ENCODE results near the gene EMILIN3.
A peak's percentile ranks its signal among the peaks of the same experiment; 100 is the strongest.

Gene EMILIN3

DNA sequence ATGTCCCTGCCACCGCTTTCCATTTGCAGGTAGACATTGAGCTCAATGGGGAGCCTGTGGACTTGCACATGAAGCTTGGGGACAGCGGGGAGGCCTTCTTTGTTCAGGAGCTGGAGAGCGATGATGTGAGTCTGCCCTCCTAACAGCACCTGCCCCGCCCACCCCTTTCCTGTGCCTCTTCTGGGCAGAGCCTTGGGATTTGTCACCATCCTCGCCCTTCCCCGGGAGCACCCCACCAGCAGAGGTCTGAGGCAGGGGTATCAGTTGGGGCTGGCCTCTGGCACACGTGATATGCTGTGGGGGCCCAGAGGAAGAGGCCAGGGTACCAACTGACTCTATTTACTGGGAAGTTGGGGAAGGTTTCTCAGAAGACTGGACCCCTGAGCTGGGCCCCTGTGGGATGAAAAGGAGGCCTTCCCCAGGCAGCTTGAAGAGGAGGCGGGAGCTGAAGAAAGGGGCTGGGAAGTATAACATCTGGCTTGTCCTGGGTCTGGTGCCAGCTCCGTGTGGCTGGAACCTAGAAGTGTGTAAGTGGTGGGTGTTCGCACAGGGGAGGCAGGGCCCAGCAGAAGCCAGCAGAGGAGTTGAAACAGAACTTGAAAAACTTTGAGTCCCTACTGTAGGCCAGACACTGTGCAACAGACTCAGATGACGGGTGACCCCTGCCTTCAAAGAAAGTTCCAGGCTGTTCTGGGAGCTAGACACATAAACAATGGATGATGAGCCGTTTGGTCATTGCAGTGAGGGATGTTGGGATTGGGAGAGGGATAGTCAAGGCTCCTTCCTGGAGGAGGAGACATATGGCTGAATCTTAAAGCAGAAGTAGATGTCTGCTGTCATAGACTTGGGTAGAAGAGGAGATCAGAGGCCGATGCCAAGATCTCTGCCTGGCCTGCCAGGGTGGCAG lies 18.8 kb downstream of the EMILIN3 start:
- Mint-ChIP-seq H3K27ac (no peak overlapping the region), H3K4me1 (no peaks in the 10 kb centered on the region), H3K27me3 (no peaks in the 10 kb centered on the region), H3K9me3 (no peaks in the 10 kb centered on the region), H3K4me3 (no peak overlapping the region)
- DNase-seq (no peak), ATAC-seq (no peak)

DNA sequence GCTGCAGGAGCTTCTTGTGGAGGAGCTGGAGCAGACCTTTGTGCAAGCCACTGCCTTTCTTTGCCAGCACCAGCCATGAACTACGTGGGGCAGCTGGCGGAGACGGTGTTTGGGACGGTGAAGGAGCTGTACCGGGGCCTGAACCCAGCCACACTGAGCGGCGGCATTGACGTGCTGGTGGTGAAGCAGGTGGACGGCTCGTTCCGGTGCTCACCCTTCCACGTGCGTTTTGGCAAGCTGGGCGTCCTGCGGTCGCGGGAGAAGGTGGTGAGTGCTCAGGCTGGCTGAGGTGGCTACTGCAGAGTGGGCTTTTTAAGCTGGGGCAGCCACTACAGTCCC lies 20.9 kb downstream of the EMILIN3 start:
- H3K27ac Mint-ChIP-seq, result no peak overlapping the region
- DNase-seq (no peak), ATAC-seq (no peak)
- H3K27me3 Mint-ChIP-seq, result no peaks in the 10 kb centered on the region
- H3K9me3 Mint-ChIP-seq, result no peaks in the 10 kb centered on the region
- no peak overlapping the region for H3K4me3 Mint-ChIP-seq
- no peaks in the 10 kb centered on the region for H3K4me1 Mint-ChIP-seq

DNA sequence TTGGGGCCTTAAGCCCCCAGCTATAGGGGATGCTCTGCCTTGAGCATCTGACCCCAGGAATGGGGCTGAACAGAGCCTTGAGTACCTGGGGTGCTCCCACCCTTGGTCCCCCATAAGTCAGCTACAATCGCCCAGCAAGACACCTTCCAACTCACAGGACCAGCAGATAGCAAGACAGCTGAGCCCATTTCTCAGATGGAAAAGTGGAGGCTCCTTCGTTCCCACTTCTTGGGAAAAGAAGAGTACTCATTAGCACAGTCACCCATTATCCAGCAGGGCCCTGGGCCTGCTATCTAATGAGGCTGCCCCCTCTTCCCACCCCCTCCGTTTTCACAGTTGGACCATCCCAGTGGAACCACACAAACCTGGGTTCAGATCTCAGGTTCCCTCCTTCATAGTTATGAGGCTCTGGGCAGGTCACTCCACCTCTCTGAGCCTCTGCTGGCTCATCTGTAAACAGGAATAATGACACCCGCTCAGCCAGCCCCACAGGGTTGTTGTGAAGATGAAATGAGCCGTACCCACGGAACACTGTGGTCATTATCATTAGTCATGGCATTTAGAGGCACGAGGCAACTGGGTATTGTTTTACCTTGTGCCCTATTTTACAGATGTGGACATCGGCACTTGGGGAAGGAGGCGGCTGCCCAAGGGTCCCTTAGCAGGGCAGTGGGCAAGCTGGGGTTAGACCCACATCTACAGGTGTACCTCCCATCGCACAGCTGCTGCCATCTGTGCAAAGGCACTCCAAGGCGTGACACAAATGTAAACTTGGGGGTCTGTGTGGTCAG lies 21.5 kb downstream of the EMILIN3 start:
- Mint-ChIP-seq H3K27me3 (peaks cover under 1% of the 10 kb centered on the region), H3K9me3 (no peaks in the 10 kb centered on the region), H3K4me1 (peaks cover 5% of the 10 kb centered on the region), H3K4me3 (no peak overlapping the region), H3K27ac (no peak overlapping the region)
- DNase-seq, result no peak
- ATAC-seq, result no peak

DNA sequence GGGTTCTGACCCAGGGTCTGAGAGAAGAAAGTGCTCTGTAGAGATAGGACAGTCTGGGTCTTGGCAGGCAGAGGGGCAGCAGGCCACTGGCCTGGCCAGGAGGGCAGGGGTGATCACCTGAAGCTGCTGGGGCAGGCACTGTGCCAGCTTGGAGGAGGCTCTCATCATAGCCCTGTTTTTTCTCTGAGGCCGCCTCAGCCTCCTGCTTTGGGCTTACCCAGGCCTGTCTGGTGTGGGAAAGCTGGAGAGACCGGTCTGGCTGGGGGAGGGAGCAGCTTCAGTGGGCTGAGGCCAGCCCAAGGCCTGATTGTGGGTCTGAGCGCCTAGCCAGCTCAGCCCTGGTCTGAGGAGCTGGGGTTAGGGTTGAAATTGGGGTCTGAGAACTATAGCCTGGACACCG lies 22.1 kb downstream of the EMILIN3 start:
- Mint-ChIP-seq H3K9me3 (no peaks in the 10 kb centered on the region), H3K27me3 (peaks cover 7% of the 10 kb centered on the region), H3K4me3 (no peak overlapping the region), H3K4me1 (peaks cover 11% of the 10 kb centered on the region), H3K27ac (no peak overlapping the region)
- DNase-seq, result no peak
- no peak for ATAC-seq

DNA sequence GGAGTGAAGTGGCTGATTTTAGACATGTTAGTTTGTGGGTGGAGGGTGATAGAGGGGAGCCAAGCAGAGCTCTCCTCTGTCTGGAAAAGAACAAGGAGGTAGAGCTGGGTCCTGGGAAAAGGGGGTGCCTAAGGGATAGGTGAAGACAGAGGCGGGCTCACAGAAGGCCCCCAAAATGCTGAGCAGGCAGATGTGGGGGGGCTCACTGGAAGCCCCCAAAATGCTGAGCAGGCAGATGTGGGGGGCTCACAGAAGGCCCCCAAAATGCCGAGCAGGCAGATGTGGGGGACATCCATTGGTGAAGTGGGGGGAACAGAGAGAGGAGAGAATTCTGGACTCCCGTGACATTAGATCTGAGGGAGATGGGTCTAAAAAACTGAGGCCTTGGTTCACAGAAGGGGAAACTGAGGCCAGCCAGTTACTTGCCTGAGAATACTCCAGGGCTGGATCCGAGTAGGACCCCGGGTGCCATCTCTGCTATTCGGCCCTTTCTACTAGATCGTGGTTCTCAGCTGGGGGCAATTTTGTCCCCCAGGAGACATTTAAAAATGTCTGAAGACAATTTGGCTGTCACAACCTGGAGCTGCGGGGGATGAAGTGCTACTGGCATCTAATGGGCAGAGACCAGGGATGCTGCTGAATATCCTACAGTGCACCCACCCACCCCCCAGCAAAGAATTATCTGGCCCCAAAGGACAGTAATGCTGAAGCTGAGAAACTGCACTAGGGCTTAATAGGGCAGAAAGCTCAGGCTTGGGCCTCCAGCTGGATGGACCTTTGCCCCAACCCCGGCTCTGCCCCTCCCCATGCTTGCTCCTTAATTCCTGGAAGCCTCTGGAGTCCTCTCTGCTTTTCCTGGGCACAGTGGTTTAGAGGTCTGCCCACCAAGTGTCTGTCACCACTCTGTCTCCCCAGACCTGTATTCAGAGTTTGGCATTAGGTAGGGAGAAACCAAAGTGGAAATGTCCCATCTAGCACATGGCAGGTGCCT lies 23.8 kb downstream of the EMILIN3 start:
- peak overlapping the region in 1 of 2 donors; percentile 43 for H3K27ac Mint-ChIP-seq
- ATAC-seq, result no peak
- DNase-seq, result no peak
- H3K27me3 Mint-ChIP-seq, result peaks cover 10% of the 10 kb centered on the region
- peaks cover 13% of the 10 kb centered on the region for H3K4me1 Mint-ChIP-seq
- H3K4me3 Mint-ChIP-seq, result no peak overlapping the region
- H3K9me3 Mint-ChIP-seq, result no peaks in the 10 kb centered on the region

DNA sequence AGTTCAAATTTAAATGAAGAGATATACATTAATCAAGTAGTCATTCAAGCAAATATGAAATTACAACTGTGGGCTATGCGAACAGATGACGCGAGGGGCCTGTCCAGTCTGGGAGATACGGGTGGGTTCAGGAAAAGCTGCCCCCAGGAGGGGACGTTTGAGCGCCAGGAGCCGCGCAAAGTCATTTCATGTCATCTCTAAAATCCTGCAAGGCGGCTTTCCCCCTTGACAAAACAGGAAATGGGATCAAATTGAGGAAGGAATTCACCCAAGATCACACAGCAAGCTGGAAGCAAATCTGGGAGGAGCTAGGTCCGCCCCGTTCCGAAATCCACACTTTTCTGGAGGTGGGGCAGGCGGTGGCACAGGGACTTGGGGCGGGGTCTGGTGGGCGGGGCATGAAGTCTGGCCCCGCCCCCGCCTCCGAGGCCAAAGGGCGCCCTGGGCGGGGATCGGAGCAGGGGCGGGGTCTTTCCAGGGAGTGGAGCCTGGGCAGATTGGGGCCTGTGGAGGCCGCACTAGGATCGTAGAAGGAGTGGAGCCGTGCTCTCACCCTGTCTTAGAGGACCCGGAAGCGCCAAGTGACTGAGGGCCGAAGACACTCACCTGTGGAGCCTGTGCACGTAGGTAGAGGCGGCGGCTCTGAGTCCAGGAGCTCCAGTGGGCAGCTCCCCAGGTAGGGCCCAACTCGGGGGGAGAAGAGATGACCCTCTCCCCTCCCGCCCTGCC lies 26.1 kb downstream of the EMILIN3 start, which contains the start of gene LPIN3:
TSS of gene LPIN3 (plus strand) at position 495 of the 729 bp plus-strand sequence. CDS start 4,983 bp downstream, outside the sequence.
- Mint-ChIP-seq H3K27me3 (peaks cover 21% of the 10 kb centered on the region), H3K9me3 (no peaks in the 10 kb centered on the region), H3K27ac (peak within 1 kb of the TSS; percentile 27 to 38), H3K4me3 (peak within 1 kb of the TSS; percentile 80 to 92), H3K4me1 (peaks cover 13% of the 10 kb centered on the region)
- peak; percentile 33 to 51 for DNase-seq
- ATAC-seq, result peak; percentile 72

DNA sequence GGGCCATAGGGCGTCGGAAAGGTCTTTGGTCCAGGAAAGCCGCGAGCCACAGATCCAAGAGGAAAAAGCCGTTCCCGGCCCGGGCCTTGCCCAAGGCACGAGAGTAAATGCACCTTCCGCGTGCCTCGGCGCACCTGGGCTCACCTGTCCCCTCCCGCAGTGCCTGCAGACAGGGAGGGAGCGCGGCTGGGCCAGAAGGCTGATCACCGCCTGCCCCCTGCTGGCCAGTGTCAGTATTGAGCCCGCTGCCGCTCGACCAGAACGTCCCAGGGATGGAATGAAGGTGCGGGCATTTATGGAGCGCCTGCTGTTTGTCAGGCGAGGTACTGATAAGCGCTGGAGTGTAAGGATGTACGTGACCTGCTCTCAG lies 26.7 kb downstream of the EMILIN3 start:
- no peaks in the 10 kb centered on the region for H3K9me3 Mint-ChIP-seq
- DNase-seq (peak; percentile 84 to 86), ATAC-seq (peak; percentile 90)
- H3K4me1 Mint-ChIP-seq, result peaks cover 13% of the 10 kb centered on the region
- peak overlapping the region; percentile 80 to 92 for H3K4me3 Mint-ChIP-seq
- H3K27me3 Mint-ChIP-seq, result peaks cover 26% of the 10 kb centered on the region
- H3K27ac Mint-ChIP-seq, result peak overlapping the region in 1 of 2 donors; percentile 38

DNA sequence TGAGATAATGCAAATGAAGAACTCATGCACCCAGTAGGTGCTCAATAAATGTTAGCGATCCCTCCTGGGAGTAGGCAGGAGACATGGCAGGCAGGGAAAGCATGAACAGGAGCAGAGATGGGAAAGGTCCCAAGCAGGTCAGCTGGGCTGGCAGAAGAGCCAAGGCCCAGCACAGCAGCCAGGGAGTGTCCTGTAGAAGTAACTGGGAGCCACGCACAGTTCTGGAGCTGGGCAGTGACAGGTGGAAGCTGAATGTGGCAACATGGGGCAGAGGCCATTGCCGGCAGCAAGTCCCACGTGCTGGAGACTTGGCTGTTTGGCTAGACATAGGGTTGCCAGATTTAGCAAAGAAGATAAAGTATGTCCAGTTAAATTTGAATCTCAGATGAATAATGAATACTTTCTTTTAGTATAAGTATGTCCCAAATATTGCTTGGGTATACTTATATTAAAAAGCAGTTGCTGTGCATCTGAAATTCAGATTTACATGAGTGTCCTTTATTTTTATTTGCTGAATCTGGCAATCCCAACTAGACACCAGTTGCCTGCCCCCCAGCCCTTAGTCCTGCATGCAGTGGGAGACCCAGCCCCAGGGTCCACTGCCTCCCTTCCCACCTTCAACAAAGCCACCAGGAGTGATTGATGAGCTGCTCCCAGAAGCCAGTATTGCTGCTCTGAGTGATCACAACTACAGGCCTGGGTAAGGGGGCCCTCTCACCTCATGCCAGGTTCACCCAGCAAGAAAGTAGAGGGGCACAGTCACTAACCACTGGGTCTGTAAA lies 29.7 kb downstream of the EMILIN3 start:
- peaks cover 26% of the 10 kb centered on the region for H3K27me3 Mint-ChIP-seq
- peaks cover 13% of the 10 kb centered on the region for H3K4me1 Mint-ChIP-seq
- no peak overlapping the region for H3K4me3 Mint-ChIP-seq
- no peak for DNase-seq
- H3K27ac Mint-ChIP-seq, result no peak overlapping the region
- no peak for ATAC-seq
- H3K9me3 Mint-ChIP-seq, result no peaks in the 10 kb centered on the region

DNA sequence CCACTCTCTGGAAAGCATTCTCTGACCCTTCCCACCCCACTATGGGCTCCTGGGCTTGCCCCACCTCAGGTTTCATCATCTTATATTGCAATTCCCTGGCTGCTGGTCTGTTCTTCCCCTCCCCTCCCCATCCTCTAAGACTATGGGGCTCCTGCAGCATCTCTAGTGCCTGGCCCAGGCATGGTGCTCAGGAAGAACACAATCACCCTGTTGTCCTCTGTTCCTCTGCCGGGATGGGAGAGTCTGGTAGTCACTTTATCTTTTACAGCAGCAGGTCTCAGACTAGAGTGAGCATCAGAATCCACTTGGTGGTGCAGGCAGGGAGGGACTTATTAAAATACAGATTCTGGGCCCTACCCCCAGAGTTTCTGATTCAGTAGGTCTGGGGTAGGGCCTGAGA lies 31.0 kb downstream of the EMILIN3 start:
- Mint-ChIP-seq H3K4me1 (peaks cover 13% of the 10 kb centered on the region), H3K9me3 (no peaks in the 10 kb centered on the region), H3K27me3 (peaks cover 26% of the 10 kb centered on the region), H3K27ac (peak overlapping the region in 1 of 2 donors; percentile 3), H3K4me3 (no peak overlapping the region)
- DNase-seq, result no peak
- ATAC-seq, result no peak

DNA sequence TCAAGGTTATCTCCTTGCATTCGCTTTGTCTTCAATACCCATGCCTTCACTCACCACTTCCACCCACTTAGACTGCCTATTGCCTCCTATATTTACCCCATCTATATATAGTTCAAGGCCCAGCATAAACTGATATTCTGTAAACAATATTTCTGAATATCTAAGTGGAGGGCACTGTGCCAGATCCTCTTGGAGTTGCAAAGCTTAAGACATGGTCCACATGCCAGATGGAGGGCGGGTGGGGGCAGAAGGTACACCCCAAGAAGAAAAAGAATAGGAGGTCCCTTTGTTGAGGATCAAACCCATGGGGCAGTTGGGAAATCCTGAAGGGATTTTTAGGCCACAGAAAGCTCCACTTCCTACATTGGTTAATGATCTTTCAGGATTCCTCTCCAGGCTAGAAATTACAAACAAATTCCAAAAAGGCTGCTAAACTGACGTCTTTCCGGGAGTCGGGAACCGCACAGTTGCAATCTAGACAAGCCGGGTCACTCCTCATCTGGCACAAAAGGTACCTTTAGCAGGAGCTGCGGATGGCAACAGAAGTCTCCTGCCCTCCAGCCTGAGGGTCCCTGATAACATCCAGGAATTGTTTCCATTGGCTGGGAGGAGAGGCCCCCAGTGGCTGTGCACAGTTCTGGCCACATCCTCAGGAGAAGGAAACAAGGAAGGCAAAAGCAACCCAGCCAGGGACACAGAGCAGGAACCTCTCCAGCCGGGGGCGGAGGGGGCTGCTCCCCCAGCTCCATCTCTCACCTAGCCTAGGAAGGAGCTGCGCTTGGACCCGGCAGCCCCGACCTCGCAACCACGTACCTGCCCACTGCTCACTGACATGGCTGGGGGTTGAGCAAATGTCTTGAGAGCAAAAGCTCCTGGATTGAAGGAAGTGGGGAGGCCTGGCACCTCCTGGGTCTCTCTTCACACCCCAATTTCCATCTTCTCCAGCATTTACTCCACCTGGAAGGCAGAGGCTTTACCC lies 31.9 kb downstream of the EMILIN3 start:
- ATAC-seq, result no peak
- no peak overlapping the region for H3K4me3 Mint-ChIP-seq
- no peak for DNase-seq
- peaks cover 22% of the 10 kb centered on the region for H3K27me3 Mint-ChIP-seq
- H3K27ac Mint-ChIP-seq, result no peak overlapping the region
- no peaks in the 10 kb centered on the region for H3K9me3 Mint-ChIP-seq
- peaks cover 10% of the 10 kb centered on the region for H3K4me1 Mint-ChIP-seq

DNA sequence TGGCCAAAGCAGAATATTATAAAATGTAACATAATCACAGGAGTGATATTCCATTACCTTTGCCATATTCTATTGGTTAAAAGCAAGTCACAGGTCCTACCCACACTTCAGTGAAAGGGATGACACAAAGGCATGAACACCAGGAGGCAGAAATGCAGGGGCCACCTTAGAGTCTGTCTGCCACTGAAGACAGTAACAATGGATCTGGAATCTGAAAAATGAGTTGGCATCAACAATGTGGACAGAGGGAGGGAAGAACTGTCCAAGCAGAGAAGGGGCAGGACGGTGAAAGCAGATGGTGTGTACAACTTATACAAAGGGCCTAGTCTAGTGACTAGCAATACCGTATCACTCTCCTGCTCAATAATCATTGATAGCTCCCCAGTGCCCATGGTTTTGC lies 32.6 kb downstream of the EMILIN3 start:
- H3K4me1 Mint-ChIP-seq, result peaks cover 12% of the 10 kb centered on the region
- no peak overlapping the region for H3K4me3 Mint-ChIP-seq
- H3K27ac Mint-ChIP-seq, result no peak overlapping the region
- peaks cover 15% of the 10 kb centered on the region for H3K27me3 Mint-ChIP-seq
- no peak for ATAC-seq
- DNase-seq, result no peak
- H3K9me3 Mint-ChIP-seq, result no peaks in the 10 kb centered on the region

DNA sequence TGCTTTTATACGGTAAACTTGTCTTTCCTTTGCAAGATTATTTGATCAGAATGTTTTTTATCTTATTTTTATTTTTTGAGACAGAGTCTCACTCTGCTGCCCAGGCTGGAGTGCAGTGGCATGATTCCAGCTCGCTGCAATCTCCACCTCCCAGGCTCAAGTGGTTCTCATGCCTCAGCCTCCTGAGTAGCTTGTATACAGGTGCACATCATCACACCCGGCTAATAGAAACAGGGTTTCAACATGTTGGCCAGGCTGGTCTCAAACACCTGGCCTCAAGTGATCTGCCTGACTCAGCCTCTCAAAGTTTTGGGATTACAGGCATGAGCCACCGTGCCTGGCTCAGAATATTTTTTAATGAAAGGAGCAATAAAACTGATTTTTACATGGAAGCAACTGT lies 34.9 kb downstream of the EMILIN3 start:
- DNase-seq, result no peak
- no peak for ATAC-seq
- no peak overlapping the region for H3K27ac Mint-ChIP-seq
- H3K27me3 Mint-ChIP-seq, result peaks cover 13% of the 10 kb centered on the region
- H3K9me3 Mint-ChIP-seq, result no peaks in the 10 kb centered on the region
- H3K4me3 Mint-ChIP-seq, result no peak overlapping the region
- peaks cover 14% of the 10 kb centered on the region for H3K4me1 Mint-ChIP-seq

DNA sequence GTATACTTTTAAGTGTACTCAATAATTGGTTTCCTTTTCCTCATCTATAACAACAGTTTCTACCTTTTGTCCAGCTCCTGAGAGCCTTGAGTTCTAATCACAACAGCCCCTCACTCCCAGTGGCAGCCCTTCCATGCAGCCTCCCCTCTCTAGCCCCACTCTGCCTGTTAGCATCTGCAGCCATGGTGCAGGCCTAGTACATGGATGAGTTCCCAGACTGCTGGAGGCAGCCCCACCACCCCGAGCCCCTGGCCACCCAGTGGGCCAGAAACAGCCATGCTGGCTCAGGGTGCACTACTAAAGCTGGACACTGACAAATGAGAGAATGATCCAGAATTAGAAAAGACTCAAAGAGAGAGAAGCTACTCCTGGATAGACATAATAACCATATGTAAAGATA lies 35.7 kb downstream of the EMILIN3 start:
- Mint-ChIP-seq H3K4me1 (peaks cover 14% of the 10 kb centered on the region), H3K9me3 (no peaks in the 10 kb centered on the region), H3K27me3 (peaks cover 8% of the 10 kb centered on the region), H3K4me3 (no peak overlapping the region), H3K27ac (no peak overlapping the region)
- ATAC-seq (no peak), DNase-seq (no peak)

Data from stimulated activated naive CD8-positive, alpha-beta T cell treated with anti-CD3 and anti-CD28 coated beads, Interleukin-15, amount 100 ng/mL, for 72 hours (primary cell).